ENCODE measurements around the gene LMF1.

Gene LMF1

DNA sequence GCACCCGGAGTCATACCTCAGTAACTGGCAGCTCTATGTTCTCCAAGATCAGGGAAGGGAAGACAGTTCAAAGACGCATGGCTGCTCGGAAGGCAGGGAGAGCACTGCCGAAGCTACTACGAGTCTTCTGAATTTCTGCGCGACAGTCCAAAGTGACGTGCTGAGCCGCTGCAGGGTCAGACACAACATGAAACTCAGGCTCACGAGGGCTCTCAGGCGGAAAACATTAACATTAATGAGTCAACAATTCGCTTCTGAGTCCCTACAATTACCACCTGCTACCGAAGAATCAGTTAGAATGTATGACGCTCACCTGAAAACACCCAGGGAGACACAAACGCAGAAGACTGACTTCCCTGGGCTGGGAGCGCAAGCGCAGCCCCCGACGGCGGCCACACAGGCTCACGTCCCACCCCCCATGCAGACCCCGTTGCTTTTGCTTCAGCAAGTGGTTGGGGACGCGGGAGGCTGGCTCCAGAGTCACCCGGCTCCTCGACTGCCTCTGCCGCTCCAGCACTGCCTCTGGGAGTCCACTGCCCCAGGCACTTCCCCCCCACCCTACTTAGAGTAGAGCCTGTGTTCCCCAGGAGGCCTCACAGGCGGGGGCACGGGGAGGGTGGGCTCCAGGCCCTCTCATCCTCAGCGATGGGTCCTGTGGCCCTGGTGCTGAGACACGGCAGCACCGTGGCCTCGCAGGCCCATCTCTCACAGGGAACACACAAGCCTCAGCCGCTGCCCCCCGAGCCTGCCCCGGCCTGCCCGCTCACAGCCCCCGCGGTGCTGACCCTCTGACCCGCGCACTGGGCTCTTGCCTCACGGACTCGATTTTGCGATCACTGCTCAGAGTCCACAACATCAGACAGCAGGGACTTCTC is 38.9 kb downstream of the LMF1 start:
- TF ChIP-seq, protein P1, sequence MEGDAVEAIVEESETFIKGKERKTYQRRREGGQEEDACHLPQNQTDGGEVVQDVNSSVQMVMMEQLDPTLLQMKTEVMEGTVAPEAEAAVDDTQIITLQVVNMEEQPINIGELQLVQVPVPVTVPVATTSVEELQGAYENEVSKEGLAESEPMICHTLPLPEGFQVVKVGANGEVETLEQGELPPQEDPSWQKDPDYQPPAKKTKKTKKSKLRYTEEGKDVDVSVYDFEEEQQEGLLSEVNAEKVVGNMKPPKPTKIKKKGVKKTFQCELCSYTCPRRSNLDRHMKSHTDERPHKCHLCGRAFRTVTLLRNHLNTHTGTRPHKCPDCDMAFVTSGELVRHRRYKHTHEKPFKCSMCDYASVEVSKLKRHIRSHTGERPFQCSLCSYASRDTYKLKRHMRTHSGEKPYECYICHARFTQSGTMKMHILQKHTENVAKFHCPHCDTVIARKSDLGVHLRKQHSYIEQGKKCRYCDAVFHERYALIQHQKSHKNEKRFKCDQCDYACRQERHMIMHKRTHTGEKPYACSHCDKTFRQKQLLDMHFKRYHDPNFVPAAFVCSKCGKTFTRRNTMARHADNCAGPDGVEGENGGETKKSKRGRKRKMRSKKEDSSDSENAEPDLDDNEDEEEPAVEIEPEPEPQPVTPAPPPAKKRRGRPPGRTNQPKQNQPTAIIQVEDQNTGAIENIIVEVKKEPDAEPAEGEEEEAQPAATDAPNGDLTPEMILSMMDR (conservative IDR thresholded peaks at IDR 0.05; ENCODE audit: low read length) = no peak
- no peak for DNase-seq (ENCODE audit: low read depth)
- H3K4me3 ChIP-seq (ENCODE audit: low read length) = no peak overlapping the region

DNA sequence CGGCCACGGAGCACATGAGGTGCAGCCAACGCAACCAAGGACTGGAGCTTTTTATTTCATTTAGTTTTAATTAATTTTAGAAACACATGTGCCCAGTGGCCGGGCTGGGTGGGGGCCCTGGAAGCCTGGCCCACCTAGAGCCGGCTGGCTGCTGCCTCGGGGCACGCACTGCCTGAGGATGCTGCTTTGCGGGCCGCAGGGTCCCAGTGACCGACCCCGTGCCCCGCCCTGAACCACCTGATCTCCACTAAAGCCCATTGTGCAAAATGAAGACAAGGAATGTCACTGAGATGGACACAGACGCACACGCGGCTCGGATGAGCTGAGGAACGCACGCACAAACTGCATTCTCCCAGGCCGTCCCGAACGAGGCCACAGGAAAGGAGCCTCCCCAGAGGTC is 39.6 kb downstream of the LMF1 start:
- TF ChIP-seq, protein P1 (conservative IDR thresholded peaks at IDR 0.05; ENCODE audit: low read length) = no peak
- H3K4me3 ChIP-seq (ENCODE audit: low read length) = no peak overlapping the region
- DNase-seq (ENCODE audit: low read depth) = no peak

DNA sequence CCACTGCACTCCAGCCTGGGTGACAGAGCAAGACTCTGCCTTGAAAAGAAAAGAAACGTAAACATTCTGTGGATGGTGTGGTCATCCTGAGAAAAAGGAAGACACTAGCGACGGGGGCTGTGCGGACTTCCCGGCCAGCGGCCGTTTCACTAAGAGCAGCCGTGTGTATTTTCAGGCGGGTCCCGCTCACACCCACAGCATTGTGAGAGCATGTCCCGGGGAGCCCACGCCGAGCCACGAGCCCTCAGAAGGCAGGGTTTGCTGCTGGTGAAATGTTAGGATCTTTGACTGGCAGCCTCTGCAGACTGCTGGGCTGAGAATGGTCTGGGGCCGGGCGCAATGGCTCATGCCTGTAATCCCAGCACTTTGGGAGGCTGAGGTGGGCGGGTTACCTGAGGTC is 40.3 kb downstream of the LMF1 start:
- TF ChIP-seq, protein P1 (conservative IDR thresholded peaks at IDR 0.05; ENCODE audit: low read length) = no peak
- DNase-seq (ENCODE audit: low read depth) = no peak
- no peak overlapping the region for H3K4me3 ChIP-seq (ENCODE audit: low read length)

DNA sequence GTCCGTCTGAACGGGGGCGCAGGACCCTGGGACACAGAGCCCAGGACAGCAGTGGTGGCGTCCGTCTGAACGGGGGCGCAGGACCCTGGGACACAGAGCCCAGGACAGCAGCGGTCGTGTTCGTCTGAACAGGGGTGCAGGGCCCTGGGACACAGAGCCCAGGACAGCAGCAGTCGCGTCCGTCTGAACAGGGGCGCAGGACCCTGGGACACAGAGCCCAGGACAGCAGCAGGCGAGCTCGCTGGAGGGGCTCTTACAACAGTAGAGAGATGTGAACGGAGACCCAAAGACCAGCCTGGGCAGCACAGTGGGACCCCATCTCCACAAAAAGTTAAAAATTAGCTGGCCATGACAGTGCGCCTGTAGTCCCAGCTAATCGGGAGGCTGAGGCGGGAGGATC is 40.7 kb downstream of the LMF1 start:
- H3K4me3 ChIP-seq (ENCODE audit: low read length) = no peak overlapping the region
- DNase-seq (ENCODE audit: low read depth) = no peak
- TF ChIP-seq, protein P1 (conservative IDR thresholded peaks at IDR 0.05; ENCODE audit: low read length) = no peak

DNA sequence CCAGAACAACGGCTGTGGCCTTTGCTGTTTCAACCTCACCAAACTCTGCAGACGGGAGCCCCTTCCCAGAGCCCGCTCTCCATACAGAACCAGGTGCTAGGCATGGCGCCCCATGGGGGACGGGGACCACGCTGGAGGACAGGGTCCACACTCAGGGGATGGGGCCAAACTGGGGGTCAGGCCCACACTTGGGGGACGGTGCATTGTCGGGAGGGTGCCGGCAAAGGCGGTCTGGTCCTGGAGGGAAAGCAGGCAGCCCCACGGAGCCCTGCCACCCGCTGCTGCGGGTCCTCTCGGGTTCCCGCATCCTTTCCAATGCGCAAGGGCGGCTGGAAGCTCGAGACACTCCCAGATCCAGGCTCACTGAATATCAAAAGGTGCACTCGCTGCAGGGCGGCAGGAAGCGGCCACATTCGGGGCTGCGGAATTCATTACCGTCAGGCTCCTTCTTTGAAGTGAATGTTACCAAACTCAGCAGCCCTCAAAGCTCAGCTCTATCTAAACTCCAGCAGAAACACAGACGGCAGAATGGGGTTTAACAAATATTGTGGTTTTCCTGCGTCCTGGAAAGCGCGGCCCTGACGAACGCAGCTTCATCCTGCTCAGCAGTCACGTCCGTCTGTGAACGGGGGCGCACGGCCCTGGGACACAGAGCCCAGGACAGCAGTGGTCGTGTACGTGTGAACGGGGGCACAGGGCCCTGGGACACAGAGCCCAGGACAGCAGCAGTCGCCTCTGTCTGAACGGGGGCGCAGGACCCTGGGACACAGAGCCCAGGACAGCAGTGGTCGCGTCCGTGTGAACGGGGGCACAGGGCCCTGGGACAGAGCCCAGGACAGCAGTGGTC is 41.3 kb downstream of the LMF1 start:
- TF ChIP-seq, protein P1 (conservative IDR thresholded peaks at IDR 0.05; ENCODE audit: low read length) = no peak
- DNase-seq (ENCODE audit: low read depth) = no peak
- no peak overlapping the region for H3K4me3 ChIP-seq (ENCODE audit: low read length)

DNA sequence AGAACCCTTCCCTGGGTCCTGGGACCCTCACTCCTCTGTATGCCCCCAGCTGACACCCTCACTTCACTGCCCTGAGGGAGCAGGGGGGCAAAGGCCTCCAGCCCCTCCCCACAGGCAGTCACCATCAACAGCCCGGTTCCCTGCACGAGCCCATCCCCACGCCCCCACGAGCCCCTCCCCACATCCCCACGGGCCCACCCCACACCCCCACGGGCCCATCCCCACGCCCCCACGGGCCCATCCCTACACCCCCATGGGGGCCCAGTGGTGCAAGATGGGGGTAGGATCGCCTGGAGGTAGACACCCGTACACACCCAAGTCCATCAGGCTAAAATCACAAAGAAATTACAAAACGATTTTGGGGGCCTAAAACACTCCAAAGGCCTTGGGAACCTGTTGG is 42.3 kb downstream of the LMF1 start:
- TF ChIP-seq, protein P1 (conservative IDR thresholded peaks at IDR 0.05; ENCODE audit: low read length) = no peak
- DNase-seq (ENCODE audit: low read depth) = no peak
- H3K4me3 ChIP-seq (ENCODE audit: low read length) = no peak overlapping the region

All from AG10803 (cell line).